OCI-LY7 (cell line): ENCODE results near the gene MED22. TPM values are rescaled to one million over a fixed set of nuclear protein-coding genes. Genes with fewer than 3 reads are reported as not detected.

ENCODE experiments used
- BruUV-seq: library from RNA; stranded (reverse); fragments of 400-500 nt; replicated peaks from 2 replicates; lab custom pipeline; 2021; lab: Mats Ljungman, UMichigan
- CTCF ChIA-PET: fragments of 300-600 bp; sonication (Branson Sonifier 250); formaldehyde crosslinking; loops from one replicate; lab custom pipeline; 2022; ENCODE audit warnings: antibody characterized with exemption; ENCODE audit not compliant: unreplicated experiment; lab: Charles Lee
- POLR2A ChIA-PET: fragments of 300-600 bp; sonication (Branson Sonifier 250); formaldehyde crosslinking; loops from one replicate; lab custom pipeline; 2022; ENCODE audit warnings: antibody characterized with exemption; lab: Charles Lee
- DNase-seq: peaks from one replicate; pipeline ENCODE4 v3.0.0-alpha.2; 2015; ENCODE audit warnings: low spot score
- H2AFZ ChIP-seq: fragments of 200-600 bp; sonication (generic), shearing (Covaris generic); 2 replicates; pipeline ENCODE4 v1.6.1; 2014; ENCODE audit warnings: mild to moderate bottlenecking, antibody characterized with exemption, low read length, moderate library complexity
- H3K27ac ChIP-seq: fragments of 200-600 bp; sonication (generic); 2 replicates; pipeline ENCODE4 v1.5.1; 2014; ENCODE audit warnings: mixed run types, low read depth, mild to moderate bottlenecking, moderate library complexity, low read length, inconsistent platforms; ENCODE audit not compliant: poor library complexity, severe bottlenecking
- H3K36me3 ChIP-seq: fragments of 200-600 bp; sonication (generic); 2 replicates; pipeline ENCODE4 v1.6.1; 2014; ENCODE audit warnings: mild to moderate bottlenecking, antibody characterized with exemption, low read length, moderate library complexity, mixed read lengths; ENCODE audit not compliant: insufficient read depth
- H3K4me1 ChIP-seq: fragments of 200-600 bp; sonication (generic); 2 replicates; pipeline ENCODE4 v1.5.1; 2014; ENCODE audit warnings: mild to moderate bottlenecking, low read length; ENCODE audit not compliant: insufficient read depth, poor library complexity, severe bottlenecking
- H3K4me2 ChIP-seq: fragments of 200-600 bp; sonication (generic); 2 replicates; pipeline ENCODE4 v1.6.1; 2014; ENCODE audit warnings: mild to moderate bottlenecking, low read length
- H3K4me3 ChIP-seq: fragments of 200-600 bp; sonication (generic); 2 replicates; pipeline ENCODE4 v1.5.1; 2014; ENCODE audit warnings: mild to moderate bottlenecking, low read depth, low read length; ENCODE audit not compliant: poor library complexity, severe bottlenecking
- H3K79me2 ChIP-seq: fragments of 200-600 bp; sonication (generic); 2 replicates; pipeline ENCODE4 v1.6.1; 2016; ENCODE audit warnings: low read depth, mild to moderate bottlenecking, low read length, moderate library complexity, mixed read lengths; ENCODE audit not compliant: insufficient read depth
- H3K9me2 ChIP-seq: fragments of 200-600 bp; sonication (generic); 2 replicates; pipeline ENCODE4 v1.6.1; 2016; ENCODE audit warnings: mild to moderate bottlenecking, low read length, mixed read lengths; ENCODE audit not compliant: insufficient read depth
- H3K9me3 ChIP-seq: fragments of 200-600 bp; sonication (generic); 2 replicates; pipeline ENCODE4 v1.6.1; 2014; ENCODE audit warnings: mild to moderate bottlenecking, mixed run types, low read length, mixed read lengths
- H4K20me1 ChIP-seq: fragments of 200-600 bp; sonication (generic); 2 replicates; pipeline ENCODE4 v1.6.1; 2014; ENCODE audit warnings: mild to moderate bottlenecking, antibody characterized with exemption, low read length, moderate library complexity, mixed read lengths; ENCODE audit not compliant: insufficient read depth
- CTCF ChIP-seq: fragments of 200-600 bp; sonication (generic); conservative IDR thresholded peaks from 2 replicates; pipeline ENCODE4 v1.5.1; 2014; ENCODE audit warnings: mild to moderate bottlenecking, antibody characterized with exemption, low read length, moderate library complexity, mixed read lengths
- EZH2phosphoT487 ChIP-seq: fragments of 200-600 bp; sonication (generic); IDR thresholded peaks from 2 replicates; pipeline ENCODE4 v1.6.1; 2018; ENCODE audit warnings: low read depth, borderline replicate concordance, mild to moderate bottlenecking, mixed run types, antibody characterized with exemption, low read length, moderate library complexity, mixed read lengths
- intact Hi-C: fragments of 100-400 bp; cut with micrococcal nuclease; formaldehyde crosslinking; loops from one replicate; pipeline ENCODE4 v1.10.0; 2022; ENCODE audit not compliant: unreplicated experiment
- total RNA-seq, 2 experiments: library from RNA; depleted of rRNA in 1 of 2; stranded (reverse); fragments of >200 nt in 1 of 2; shearing (Covaris generic) in 1 of 2; gene quantifications; 2 replicates each; pipeline ENCODE4 v1.2.3, GENCODE V29; 2014 to 2022

MED22 gene
- total RNA-seq, 2 experiments from 2014 or later: 52.0 to 62.1 TPM

- BruUV-seq: no TSS peak
- Histone ChIP-seq H4K20me1 (peaks cover 11% of the 10 kb centered on the region; the same call in 1 of the 2 replicates), H3K27ac (no peak overlapping the region), H3K79me2 (peaks cover 17% of the 10 kb centered on the region), H2AFZ (no peak overlapping the region), H3K9me3 (no peaks in the 10 kb centered on the region), H3K4me3 (no peak overlapping the region), H3K9me2 (no peaks in the 10 kb centered on the region), H3K4me2 (peak overlapping the region; percentile 63), H3K36me3 (peaks cover 82% of the 10 kb centered on the region), H3K4me1 (peaks cover 24% of the 10 kb centered on the region)
- POLR2A ChIA-PET: interaction anchor here (1.2 kb wide), 1 partner anchor 9 kb away, joined by 4 read pairs; no protein-coding TSS in a partner anchor
- no peak for TF ChIP-seq CTCF
- TF ChIP-seq EZH2phosphoT487: no peak
- intact Hi-C loops: no loop called here
- DNase-seq: peak; percentile 21
- CTCF ChIA-PET: no interaction called here
These were observed 13.8 kb downstream of the MED22 start for GRCh38 chr9:133334161-133334560.

GRCh38 chr9:133333566-133333965 is 14.4 kb downstream of the MED22 start:
- H3K79me2 ChIP-seq: peaks cover 17% of the 10 kb centered on the region
- H3K27ac ChIP-seq: no peak overlapping the region
- H3K9me2 ChIP-seq: no peaks in the 10 kb centered on the region
- ChIA-PET POLR2A (interaction anchor here (1.2 kb wide), 1 partner anchor 8 kb away, joined by 4 read pairs; no protein-coding TSS in a partner anchor), CTCF (no interaction called here)
- peaks cover 78% of the 10 kb centered on the region for H3K36me3 ChIP-seq
- TF ChIP-seq EZH2phosphoT487: no peak
- no peaks in the 10 kb centered on the region for H3K9me3 ChIP-seq
- peaks cover 24% of the 10 kb centered on the region for H3K4me1 ChIP-seq
- DNase-seq: no peak
- peaks cover 11% of the 10 kb centered on the region; the same call in 1 of the 2 replicates for H4K20me1 ChIP-seq
- H2AFZ ChIP-seq: no peak overlapping the region
- no TSS peak for BruUV-seq
- H3K4me3 ChIP-seq: no peak overlapping the region
- H3K4me2 ChIP-seq: no peak overlapping the region
- intact Hi-C loops: no loop called here

GRCh38 chr9:133333011-133333410 is 14.9 kb downstream of the MED22 start:
- no peaks in the 10 kb centered on the region for H3K9me2 ChIP-seq
- H4K20me1 ChIP-seq: peaks cover 11% of the 10 kb centered on the region; the same call in 1 of the 2 replicates
- peaks cover 17% of the 10 kb centered on the region for H3K79me2 ChIP-seq
- CTCF ChIA-PET: no interaction called here
- no peak for DNase-seq
- BruUV-seq: no TSS peak
- POLR2A ChIA-PET: no interaction called here
- TF ChIP-seq CTCF (no peak), EZH2phosphoT487 (no peak)
- no peak overlapping the region for H2AFZ ChIP-seq
- H3K36me3 ChIP-seq: peaks cover 75% of the 10 kb centered on the region
- intact Hi-C loops: no loop called here
- H3K4me1 ChIP-seq: peaks cover 24% of the 10 kb centered on the region
- H3K4me2 ChIP-seq: no peak overlapping the region
- H3K4me3 ChIP-seq: no peak overlapping the region
- no peak overlapping the region for H3K27ac ChIP-seq
- H3K9me3 ChIP-seq: no peaks in the 10 kb centered on the region
